Fibroblast of the conjunctiva (primary cell): Measurements from ENCODE around the gene TPP1.
A peak's percentile ranks its signal among the peaks of the same experiment; 100 is the strongest.

Source experiments
- DNase-seq: peaks from one replicate; pipeline ENCODE4 v3.0.0-alpha.2; 2010; ENCODE audit warnings: low read depth

The TPP1 gene

DNA sequence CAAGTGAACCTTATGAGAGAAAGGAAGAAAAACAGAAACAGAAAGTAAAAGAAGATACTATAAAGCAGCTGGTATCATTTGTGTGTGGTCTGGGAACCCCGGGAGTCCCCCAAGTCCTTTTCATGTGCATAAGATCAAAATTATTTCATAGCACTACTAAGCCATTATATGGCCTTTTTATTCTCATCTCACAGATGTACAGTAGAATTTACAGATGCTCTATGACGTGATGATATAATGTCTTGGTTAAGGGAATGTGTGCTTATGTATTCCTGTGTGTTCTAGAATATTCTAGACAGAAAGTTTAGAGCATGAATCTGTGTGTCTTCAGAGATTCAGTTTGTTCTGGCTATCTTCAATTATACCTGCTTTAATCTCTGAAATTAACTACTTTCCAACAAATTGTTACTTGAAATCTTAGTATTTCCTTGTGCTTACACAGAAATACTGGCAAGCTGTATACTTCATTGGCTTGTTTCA is 8.6 kb upstream of the TPP1 start:
- DNase-seq: no peak

DNA sequence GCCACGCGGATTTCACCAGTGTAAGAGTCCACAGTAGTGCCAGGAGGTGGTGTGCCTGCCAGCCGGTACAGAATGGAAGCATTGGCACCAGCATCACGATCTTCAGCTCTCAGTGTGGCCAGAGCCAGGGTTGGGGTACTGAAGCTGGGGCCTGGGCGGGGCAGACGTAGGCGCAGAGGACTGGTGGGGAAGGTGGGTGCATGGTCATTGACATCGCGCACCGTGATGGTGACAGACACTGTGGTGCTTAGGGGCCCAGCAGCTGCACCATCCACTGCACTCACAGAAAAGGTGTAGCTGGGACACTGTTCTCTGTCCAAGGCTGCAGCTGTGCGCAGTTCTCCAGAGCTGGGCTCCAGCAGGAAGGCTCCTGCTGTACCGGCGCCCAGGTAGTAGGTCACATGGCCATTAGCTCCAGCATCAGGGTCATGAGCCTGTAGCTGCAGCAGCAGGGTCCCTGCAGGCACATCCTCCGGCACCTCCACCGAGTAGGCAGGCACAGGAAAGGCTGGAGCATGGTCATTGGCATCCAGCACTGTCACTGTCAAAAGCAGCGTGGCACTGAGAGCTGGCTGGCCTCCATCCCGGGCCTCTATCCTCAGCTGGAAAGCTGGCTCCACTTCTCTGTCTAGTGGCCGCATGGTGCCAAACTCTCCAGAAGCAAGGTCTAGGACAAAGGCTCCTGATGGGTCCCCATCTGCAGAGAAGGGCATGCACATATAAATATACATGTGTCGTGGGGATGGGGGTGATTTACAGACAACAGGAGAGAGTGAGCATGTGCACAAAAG is 7.9 kb upstream of the TPP1 start:
- DNase-seq: no peak

DNA sequence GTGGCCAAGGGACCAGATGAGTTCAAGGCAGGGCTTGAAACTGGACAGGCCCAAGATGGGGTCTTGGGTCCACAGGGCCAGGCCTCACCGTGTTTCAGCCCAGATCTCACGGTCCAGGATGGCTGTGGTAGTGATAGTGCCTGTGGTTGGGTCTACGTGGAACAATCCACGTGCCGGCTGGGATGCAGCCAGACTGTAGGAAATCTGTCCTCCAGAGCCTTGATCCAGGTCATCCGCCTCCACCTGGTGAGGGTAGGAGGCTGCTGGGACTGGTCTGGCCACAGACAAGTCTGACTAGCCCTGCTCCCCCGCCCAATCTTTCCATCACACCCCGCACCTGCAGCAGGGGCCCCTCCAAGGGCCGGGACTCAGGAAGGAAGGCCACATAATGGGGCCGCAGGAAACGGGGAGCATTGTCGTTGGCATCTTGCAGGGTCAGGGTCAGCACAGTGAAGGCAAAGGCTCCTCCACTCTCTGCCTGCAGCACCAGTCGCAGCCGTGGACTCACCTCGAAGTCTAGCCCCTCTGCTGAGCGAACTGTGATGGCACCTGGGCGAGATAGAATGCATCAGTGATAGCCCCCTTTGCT is 6.7 kb upstream of the TPP1 start:
- no peak for DNase-seq

DNA sequence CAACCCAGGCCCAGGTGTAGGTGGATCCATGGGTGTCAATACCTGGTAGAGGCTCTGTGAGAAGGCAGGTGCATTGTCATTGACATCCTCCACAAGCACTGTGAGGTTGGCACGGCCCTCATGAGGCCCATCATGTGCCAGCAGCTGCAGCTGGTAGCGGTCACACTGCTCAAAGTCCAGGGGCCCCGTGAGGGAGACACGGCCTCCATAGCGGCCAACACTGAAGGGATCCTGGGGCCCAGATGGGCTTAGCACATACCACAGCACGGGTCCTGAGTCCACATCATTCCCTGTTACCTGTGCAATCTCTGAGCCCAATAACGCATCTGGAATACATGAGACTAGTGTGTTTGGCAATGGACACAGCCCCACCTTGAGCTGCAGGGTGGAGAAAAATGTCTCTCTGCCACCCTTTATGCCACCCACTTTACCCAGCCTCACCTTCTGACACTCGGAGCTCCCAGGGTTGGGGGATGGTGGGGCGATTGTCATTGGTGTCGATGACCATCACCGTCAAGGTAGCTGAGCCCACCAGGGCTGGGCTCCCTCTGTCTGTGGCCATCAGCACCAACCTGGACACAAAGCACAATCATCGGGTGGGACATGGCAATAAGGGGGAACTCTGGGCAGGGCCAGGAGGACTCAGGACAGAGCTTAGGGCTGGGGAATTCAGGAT is 6.1 kb upstream of the TPP1 start:
- no peak for DNase-seq

DNA sequence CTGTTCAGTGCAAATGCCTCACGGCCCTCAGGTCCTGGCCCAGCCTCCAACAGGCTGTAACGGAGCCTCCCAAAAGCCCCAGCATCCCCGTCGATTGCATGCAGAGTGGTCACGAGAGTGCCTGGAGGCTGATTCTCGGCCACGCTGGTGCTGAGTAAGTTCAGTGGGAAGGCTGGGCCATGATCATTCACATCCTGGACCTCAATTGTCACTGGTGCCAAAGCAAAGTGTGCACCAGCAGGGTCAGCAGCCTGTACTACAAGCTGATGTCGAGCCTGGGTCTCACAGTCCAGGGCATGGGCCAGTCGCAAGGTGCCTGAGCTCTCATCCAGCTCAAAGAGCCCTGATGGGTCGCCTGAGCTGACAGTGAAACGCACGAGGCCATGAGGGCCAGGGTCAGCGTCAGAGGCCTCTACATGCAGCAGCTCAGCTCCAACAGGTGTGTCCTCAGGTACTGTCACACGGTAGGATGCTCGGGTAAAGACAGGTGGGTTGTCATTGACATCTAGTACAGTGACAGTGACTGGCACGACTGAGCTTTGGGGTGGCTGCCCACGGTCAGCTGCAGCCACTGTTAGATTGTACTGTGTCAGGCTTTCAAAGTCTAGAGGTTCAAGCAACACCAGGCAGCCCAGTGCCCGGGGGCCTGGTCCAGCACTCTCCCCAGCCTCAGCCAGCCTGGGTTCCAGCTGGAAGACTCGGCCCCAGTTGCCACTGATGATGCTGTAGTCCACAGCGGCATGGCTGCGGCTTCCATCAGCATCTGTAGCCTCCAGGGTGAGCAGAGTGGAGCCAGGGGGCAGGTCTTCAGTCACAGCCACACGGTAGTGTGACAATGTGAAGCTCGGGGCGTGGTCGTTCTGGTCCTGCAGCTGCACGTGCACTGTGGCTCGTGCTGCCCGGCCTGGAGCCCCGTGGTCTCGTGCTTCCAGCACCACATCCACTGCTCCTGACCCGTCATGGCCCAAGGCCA is 4.5 kb upstream of the TPP1 start:
- DNase-seq: no peak

DNA sequence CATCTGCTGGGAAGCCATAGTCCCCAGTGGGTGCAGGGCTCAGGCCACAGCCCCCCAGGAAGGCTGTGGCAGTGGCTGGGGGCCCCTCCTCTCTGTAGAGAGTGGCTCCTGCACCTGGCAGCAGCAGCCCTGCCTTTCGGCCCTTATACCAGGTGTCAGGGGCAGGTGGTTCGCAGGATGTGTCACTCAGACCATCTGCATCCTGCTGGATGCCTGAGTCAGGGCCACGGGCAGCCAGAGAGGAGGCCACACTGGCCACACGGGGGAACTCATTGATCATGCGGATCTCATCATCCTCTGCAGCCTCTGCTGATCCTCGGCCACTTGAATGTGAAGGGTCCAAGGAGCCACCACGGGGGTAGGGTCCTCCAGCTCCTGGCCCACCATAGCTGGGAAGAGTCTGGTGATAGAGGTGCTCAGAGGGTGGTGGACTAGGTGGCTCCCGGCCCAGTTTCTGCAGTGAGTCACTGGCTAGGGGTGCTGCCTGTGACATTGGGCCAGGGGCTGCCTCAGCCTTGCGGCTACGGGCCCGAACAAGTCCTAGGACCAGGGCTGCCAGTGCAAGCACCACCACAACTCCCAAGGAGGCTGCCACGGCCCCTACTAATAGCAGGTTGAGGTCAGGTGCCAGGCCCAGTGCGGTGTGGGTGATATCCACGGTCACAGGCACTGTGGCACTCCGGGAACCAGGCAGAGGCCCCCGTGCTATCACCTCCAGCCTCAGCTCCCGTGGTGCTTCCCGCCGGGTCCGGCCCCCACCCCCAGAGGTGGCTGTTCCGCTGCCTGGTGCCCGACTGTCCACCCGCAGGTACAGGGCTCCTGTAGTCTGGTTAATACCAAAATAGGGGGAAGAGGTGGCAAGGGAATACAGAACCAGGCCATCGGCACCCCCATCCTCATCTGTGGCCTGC is 3.3 kb upstream of the TPP1 start:
- DNase-seq: no peak

DNA sequence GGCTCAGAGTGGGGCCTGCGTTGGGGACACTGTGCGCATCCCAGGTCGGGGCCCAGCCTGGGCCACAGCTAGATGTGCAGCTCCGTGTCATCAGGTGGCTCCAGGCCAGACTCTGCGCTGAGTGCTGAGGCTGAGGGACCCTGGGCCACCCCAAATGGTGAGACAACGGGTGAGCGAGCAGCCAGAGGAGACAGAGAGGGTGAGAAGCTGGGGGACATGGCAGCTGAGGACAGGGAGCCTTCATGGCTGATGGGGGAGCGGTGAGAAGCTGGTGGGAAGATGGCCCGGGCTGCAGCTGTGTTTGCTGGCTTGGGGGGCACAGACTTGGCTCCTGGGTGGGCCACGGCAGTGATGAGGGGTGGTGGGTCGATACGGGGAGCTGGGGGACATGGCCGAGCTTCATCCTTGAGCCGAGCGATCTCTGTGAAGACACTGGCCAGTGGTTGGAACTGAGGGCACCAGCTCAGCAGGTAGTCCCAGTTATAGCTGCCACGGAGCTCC is 2.5 kb upstream of the TPP1 start:
- no peak for DNase-seq

DNA sequence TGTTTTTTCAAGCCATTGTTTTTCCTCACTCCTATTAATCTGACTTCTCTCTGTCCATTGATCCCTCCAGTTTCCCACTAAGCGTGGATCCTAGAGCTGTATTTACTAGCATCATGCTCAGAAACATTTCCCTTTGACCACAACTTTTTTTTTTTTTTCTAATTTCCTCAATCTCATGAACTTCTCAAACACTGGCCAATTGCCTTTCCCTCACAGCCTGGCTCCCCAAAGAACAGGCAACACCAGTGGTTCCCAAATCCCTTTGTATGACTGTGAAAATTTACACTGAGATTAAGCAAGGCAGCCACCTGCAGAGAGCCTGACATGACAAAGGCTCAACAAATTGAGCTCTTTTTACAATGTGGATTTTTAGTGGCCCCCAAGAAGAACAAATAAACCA is 1.4 kb upstream of the TPP1 start:
- no peak for DNase-seq

DNA sequence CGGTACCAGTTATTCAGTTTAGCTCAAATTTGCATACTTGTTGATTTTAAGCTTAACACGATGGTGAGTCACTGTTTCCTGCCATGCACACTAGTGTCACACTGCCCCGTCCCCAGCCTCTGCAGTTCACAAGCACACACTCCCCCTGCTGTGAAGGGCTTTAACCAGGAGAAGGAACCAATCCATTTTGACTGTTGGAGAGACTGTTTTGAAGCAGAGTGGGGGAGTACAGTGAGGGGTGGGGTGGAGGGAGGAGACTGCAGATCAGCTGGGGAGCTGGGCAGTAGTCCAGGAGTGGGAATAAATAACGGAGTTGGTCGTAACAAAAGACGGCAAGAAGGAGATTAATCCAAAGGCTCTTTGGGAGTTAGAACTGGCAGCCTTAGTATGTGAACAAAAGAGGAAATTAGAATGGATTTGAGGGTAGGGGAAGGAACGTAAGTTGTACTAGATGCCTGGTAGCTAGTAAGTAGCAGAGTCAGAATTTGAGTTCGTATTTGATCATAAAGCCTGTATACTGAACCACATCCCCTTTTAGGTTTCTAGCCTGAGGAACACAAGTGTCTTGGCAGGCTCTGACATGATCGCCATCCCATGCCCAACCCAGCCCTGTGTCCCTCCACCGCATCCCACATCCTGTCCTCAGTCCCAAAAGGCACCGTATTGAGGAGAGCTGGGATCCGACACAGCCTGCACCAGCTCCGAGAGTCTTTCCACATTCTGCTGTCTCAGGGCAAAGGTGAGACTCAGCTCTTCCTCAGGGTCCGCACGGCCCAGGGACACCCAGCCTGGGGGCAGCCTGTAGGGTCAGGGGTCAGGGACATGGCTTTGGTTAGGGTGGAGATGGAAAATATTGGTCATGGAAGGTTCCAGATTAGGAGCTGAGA is 862 bp downstream of the TPP1 start:
- peak; percentile 43 for DNase-seq

DNA sequence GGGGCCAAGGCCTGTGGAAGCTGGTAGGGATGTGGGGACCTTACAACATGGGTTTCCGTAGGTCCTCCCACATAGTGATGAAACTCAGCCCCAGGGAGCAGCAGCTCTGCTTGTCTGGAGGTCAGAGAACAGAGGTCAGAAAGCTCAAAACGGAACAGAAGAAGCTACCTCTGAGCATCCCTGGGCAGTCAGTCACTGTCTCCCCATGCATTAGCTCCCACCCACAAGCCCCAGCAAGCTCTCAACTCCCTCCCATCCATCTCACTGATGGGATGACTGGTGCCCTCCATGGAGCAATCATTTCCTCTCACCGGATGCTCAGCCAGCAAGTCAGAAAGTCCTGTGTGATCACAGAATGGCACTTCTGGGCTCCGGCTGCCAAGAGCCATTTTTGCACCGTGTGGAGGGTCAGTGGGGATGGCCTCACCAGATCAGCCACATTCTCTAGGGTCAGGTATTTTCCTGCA is 1.9 kb downstream of the TPP1 start:
- no peak for DNase-seq

DNA sequence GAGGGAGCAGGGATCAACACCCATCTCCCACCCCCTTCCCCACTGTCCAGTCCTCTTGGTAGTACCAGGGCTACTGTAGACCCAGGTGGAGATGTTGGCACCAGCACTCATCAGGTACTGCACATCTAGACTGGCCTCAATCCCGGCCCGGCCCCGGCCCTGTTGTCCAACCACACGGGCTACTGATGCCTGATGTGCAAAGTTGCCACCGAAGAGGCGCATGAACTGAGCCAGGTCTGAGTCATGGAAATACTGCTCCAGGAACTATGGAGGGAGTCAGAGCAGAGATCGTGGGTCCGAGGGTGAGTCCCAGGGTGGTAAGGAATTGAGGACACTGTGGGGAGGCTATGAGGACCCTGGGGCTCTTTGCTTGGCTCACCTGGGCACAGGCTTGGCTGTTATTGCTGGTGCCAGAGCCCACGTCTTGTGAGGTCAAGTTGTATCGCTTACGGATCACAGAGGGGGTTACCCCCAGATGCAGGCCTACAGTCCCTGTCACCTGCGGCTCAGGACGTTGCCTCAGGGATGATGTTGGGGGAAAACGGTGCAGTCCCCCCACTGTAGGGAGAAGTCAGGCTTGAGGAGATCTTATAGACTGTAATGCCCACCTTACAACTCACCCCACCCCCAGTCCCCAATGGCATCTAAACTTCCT is 2.5 kb downstream of the TPP1 start:
- no peak for DNase-seq

DNA sequence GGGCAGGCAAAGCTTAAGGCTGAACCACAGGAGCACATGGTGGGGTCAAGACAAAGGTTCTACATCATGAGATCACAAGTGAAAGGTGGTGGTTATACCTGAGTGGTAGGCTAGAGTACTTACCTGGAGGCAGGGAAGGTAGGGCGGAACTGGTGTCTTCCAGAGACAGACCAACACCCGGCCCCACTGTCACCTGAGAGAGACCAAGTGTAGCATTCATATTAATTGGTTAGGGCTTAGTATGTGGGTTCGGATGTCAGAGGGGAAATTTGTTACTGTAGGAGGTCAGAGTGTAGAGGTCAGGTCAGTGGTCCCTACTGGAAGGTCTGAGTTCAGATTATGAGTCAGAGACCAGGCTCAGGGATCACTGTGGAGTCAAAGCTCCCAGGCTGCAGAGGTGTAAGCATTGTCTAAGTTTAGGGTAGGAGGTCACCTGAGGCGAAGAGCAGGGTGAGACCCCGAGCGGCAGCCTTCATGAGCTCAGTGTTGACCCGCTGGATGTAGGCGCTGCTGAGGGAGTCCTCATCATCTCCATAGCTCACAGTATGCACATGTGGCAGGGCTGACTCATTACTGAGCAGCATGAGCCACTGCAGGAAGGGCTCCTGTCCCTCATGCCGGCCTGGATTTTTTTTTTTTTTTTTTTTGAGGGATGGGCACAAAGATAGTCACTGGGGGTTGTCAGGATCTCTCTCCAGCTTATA is 3.2 kb downstream of the TPP1 start:
- no peak for DNase-seq

DNA sequence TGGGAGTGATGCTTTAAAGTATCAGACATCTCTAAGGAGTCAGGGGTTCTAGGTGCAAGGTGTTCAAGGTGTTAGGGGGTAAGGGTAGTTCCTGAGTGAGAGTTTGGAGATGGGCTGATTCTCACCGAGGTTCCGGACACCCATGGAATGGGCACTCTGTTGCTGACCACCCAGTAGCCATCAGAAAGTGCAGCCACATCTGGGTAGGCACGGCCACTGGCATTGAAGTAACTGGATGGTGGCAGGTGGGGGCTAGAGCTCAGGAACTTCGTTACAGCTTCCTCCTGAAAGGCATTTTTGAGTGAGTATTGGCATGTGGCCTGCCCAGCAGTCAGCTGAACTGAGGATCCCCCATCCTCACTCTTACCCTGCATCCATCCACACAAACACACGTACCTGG is 4.2 kb downstream of the TPP1 start:
- no peak for DNase-seq

DNA sequence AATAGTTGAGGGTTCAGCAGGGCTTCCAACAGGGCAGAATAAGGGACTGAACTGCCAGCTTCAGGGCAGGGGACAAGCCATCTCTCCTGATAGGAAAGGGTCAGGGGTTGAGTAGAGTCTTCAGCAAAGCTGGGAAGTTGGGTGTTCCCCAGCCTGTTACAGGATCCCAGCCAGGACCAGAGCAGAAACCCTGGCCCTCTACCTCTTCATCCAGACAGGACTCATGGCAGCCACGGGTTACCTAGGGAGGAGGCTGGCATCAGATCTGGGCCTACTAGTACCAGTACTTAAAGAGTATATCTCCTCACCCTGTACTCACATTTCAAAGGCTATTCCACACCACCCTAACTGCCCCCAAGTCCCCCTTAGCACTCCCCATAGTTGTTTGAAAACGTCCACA is 4.8 kb downstream of the TPP1 start:
- no peak for DNase-seq

DNA sequence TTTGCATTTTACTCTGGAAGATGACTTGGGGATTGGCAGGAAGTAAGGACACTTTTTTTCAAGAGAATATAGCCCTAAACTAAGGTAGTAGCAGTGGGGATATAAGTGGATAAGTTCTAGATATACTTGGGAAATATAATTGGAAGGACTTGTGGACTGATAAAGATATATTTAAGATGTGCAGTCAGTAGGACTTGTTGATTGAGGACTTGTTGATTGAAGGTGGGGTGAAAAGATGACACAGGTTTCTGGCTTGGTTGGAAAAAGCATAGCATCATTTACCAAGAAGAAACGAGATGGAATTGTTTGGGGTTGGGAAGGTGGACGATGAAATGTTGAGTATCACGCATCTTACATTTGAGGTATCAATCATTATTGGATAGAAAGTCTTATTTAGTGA is 5.7 kb downstream of the TPP1 start:
- no peak for DNase-seq

DNA sequence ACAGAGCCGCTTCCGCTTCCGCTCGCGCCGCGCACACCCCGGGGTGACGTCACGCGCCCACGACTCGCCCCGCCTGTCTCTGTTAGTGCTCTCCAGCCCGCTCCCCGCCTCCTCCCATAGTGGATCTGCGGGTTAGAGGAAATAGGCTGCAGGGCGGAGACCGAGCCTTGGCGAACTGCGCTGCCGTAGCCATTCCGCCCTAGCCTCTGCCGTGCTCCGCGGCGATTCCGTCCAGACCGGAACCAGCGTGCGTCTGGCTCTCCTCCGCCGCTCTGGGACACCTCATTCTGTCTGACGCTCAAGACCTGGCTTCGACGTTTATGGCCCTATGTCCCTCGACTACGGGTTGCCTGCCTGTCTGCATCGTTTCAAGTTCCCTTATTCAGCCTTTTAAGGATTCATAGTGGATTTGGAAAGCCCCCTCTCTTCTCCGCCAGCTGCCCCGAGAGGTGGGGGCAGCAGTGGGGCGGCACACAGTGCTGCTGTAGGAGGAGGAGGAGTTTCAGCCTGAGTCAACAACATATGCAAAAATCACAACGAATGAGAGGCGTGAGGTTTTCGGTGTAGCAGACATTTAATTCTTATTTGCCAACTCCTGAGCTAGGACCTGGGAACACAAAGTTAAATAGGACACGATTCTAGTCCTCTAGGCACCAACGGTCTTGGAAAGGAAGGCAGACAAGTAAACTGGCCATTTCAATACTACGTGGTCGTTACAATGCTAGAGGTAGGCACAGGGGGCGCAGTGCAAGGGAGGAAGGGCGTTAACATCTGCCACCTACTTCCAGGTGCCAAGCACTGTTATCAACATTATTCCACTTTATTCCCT is 6.8 kb downstream of the TPP1 start, which contains the start of gene TAF10:
TAF10 (minus strand) TSS at position 4 of the 829 bp plus-strand sequence. CDS start 27 bp downstream, outside the sequence.
- peak; percentile 92 for DNase-seq

DNA sequence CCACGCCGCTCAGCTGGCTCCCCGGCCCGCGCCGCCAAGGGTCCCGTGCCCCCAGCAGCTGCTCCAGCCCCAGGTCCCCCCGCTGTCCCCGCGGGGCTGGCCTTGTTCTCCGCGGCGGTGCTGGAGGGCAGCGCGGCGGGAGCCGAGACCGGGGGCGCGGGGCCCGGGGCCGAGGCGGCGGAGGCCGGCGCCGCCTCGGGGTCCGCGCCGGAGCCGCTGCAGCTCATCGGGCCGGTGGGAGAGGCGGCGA is 7.3 kb downstream of the TPP1 start:
- no peak for DNase-seq
